ENCODE results near the gene OR10K1.

Gene OR10K1

GRCh38 chr1:158491316-158491715 is 29.7 kb downstream of the OR10K1 start:
- Histone ChIP-seq H3K4me1 (no peaks in the 10 kb centered on the region), H3K4me2 (ENCODE audit: low read length) (no peak overlapping the region), H3K4me3 (ENCODE audit: low read depth, low read length) (no peak overlapping the region), H3K27ac (no peak overlapping the region), H3K27me3 (ENCODE audit: control insufficient read depth, insufficient read depth, low read length) (no peaks in the 10 kb centered on the region), H2AFZ (no peak overlapping the region), H3K9me3 (ENCODE audit: control insufficient read depth, low read length) (no peaks in the 10 kb centered on the region), H3K9ac (no peak overlapping the region), H3K79me2 (no peaks in the 10 kb centered on the region), H3K36me3 (ENCODE audit: control insufficient read depth, insufficient read depth, low read length) (no peaks in the 10 kb centered on the region)
- TF ChIP-seq, protein P1, sequence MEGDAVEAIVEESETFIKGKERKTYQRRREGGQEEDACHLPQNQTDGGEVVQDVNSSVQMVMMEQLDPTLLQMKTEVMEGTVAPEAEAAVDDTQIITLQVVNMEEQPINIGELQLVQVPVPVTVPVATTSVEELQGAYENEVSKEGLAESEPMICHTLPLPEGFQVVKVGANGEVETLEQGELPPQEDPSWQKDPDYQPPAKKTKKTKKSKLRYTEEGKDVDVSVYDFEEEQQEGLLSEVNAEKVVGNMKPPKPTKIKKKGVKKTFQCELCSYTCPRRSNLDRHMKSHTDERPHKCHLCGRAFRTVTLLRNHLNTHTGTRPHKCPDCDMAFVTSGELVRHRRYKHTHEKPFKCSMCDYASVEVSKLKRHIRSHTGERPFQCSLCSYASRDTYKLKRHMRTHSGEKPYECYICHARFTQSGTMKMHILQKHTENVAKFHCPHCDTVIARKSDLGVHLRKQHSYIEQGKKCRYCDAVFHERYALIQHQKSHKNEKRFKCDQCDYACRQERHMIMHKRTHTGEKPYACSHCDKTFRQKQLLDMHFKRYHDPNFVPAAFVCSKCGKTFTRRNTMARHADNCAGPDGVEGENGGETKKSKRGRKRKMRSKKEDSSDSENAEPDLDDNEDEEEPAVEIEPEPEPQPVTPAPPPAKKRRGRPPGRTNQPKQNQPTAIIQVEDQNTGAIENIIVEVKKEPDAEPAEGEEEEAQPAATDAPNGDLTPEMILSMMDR (IDR thresholded peaks at IDR 0.05) = no peak

DNA sequence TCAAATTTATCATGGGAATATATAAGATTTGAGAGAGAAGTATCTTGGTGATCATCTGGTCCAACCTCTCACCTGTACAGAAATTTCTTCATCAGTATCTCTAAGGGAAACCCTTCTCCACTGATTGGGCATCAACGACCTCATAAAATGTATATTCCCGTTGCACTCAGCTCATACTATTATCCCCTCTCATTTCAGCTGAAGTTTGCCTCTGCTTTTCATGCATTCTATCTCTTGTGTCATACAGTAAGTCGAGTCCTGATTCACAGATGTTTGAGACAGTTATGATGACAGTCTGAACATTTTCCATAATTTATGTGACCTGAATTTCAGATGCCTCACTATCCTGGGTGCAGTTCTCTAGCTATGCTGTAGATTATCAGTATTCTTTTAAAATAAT is 31.4 kb downstream of the OR10K1 start:
- no peaks in the 10 kb centered on the region for H3K27me3 ChIP-seq (ENCODE audit: control insufficient read depth, insufficient read depth, low read length)
- H3K27ac ChIP-seq = no peak overlapping the region
- no peaks in the 10 kb centered on the region for H3K9me3 ChIP-seq (ENCODE audit: control insufficient read depth, low read length)
- no peak overlapping the region for H3K4me2 ChIP-seq (ENCODE audit: low read length)
- no peaks in the 10 kb centered on the region for H3K4me1 ChIP-seq
- TF ChIP-seq, protein P1 (IDR thresholded peaks at IDR 0.05) = no peak
- H3K9ac ChIP-seq = no peak overlapping the region
- no peak overlapping the region for H3K4me3 ChIP-seq (ENCODE audit: low read depth, low read length)
- H3K36me3 ChIP-seq (ENCODE audit: control insufficient read depth, insufficient read depth, low read length) = no peaks in the 10 kb centered on the region
- no peak overlapping the region for H2AFZ ChIP-seq
- no peaks in the 10 kb centered on the region for H3K79me2 ChIP-seq

DNA sequence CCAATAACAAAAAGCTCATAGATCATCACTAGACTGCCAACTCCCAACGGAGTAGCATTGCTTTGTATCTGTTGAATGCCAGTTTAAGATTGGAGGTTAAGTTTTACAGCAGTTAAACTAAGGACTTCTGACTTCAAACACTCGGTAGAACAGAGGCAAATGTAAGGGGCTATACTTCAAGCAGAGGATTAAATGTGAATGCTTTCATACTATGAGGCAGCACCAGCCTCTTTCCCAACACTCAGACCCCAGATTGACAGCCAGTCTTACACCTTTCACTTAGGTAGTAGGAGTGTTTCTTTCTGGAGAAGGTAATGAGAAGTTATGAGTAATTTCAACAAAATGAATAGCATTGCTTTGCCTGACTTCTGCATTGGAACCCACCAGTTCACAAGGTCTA is 33.2 kb downstream of the OR10K1 start:
- Histone ChIP-seq H3K79me2 (no peaks in the 10 kb centered on the region), H3K4me3 (ENCODE audit: low read depth, low read length) (no peak overlapping the region), H3K4me2 (ENCODE audit: low read length) (no peak overlapping the region), H3K9ac (no peak overlapping the region), H3K36me3 (ENCODE audit: control insufficient read depth, insufficient read depth, low read length) (no peaks in the 10 kb centered on the region), H2AFZ (no peak overlapping the region), H3K4me1 (no peaks in the 10 kb centered on the region), H3K27ac (no peak overlapping the region), H3K9me3 (ENCODE audit: control insufficient read depth, low read length) (no peaks in the 10 kb centered on the region), H3K27me3 (ENCODE audit: control insufficient read depth, insufficient read depth, low read length) (no peaks in the 10 kb centered on the region)
- TF ChIP-seq, protein P1 (IDR thresholded peaks at IDR 0.05) = no peak

- no peak overlapping the region for H3K27ac ChIP-seq
- no peak overlapping the region for H3K4me2 ChIP-seq (ENCODE audit: low read length)
- H3K36me3 ChIP-seq (ENCODE audit: control insufficient read depth, insufficient read depth, low read length) = no peaks in the 10 kb centered on the region
- TF ChIP-seq, protein P1 (IDR thresholded peaks at IDR 0.05) = no peak
- no peaks in the 10 kb centered on the region for H3K79me2 ChIP-seq
- H3K4me1 ChIP-seq = no peaks in the 10 kb centered on the region
- no peak overlapping the region for H2AFZ ChIP-seq
- no peaks in the 10 kb centered on the region for H3K27me3 ChIP-seq (ENCODE audit: control insufficient read depth, insufficient read depth, low read length)
- no peaks in the 10 kb centered on the region for H3K9me3 ChIP-seq (ENCODE audit: control insufficient read depth, low read length)
- H3K4me3 ChIP-seq (ENCODE audit: low read depth, low read length) = no peak overlapping the region
- no peak overlapping the region for H3K9ac ChIP-seq
These were observed 34.7 kb downstream of the OR10K1 start for GRCh38 chr1:158496374-158496773.

GRCh38 chr1:158506369-158506987 is 44.8 kb downstream of the OR10K1 start:
- no peaks in the 10 kb centered on the region for H3K9me3 ChIP-seq (ENCODE audit: control insufficient read depth, low read length)
- no peak overlapping the region for H3K27ac ChIP-seq
- no peak overlapping the region for H3K9ac ChIP-seq
- TF ChIP-seq, protein P1 (IDR thresholded peaks at IDR 0.05) = no peak
- no peaks in the 10 kb centered on the region for H3K27me3 ChIP-seq (ENCODE audit: control insufficient read depth, insufficient read depth, low read length)
- no peaks in the 10 kb centered on the region for H3K4me1 ChIP-seq
- H3K4me2 ChIP-seq (ENCODE audit: low read length) = no peak overlapping the region
- H3K79me2 ChIP-seq = no peaks in the 10 kb centered on the region
- H3K36me3 ChIP-seq (ENCODE audit: control insufficient read depth, insufficient read depth, low read length) = no peaks in the 10 kb centered on the region
- H2AFZ ChIP-seq = no peak overlapping the region
- no peak overlapping the region for H3K4me3 ChIP-seq (ENCODE audit: low read depth, low read length)

Data from parathyroid adenoma (tissue), 2 donors.